Gastroesophageal sphincter (tissue), 3 donors: ENCODE measurements around the gene KRT71.

ENCODE experiments used
- EP300 ChIP-seq: sonication (generic); formaldehyde crosslinking; IDR thresholded peaks from one replicate; pipeline ENCODE4 v1.6.1; 2017; ENCODE audit warnings: antibody characterized with exemption, mild to moderate bottlenecking
- POLR2A ChIP-seq, 2 donors: fragments of 450-650 bp; IDR thresholded peaks; one replicate each; pipeline ENCODE4 v1.6.1; 2017; ENCODE audit warnings: antibody characterized with exemption in 2 of 2, mild to moderate bottlenecking in 2 of 2, moderate library complexity in 1 of 2
- TF ChIP-seq, protein P1 (sequence below), 4 experiments: fragments of 200-600 bp in 2 of 4; fragments of 450-650 bp in 2 of 4; sonication (generic) in 1 of 4; IDR thresholded peaks; one replicate each; pipeline ENCODE4 v1.5.1; 2017 to 2019; ENCODE audit warnings: antibody characterized with exemption in 4 of 4, mild to moderate bottlenecking in 2 of 4, moderate library complexity in 2 of 4

DNA sequence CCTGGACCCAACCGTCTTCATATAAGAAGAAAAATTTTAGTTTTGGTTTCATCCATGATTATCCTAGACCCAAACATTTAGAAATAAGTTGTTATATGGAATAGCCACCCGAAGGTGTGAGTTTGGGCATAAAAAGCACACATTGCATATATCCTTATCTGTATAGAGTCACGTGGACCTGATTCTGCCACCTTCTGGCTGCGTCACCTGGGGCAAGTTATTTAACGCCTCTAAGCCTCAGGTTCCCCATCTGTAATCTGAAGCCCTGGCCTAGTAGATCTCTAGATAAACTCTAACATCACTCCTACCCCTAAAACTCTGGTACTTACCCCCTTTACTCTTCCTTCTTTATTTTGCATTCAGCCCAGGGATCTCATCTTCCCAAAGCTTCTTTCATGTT is 18.5 kb downstream of the KRT71 start:
- TF ChIP-seq, protein P1, sequence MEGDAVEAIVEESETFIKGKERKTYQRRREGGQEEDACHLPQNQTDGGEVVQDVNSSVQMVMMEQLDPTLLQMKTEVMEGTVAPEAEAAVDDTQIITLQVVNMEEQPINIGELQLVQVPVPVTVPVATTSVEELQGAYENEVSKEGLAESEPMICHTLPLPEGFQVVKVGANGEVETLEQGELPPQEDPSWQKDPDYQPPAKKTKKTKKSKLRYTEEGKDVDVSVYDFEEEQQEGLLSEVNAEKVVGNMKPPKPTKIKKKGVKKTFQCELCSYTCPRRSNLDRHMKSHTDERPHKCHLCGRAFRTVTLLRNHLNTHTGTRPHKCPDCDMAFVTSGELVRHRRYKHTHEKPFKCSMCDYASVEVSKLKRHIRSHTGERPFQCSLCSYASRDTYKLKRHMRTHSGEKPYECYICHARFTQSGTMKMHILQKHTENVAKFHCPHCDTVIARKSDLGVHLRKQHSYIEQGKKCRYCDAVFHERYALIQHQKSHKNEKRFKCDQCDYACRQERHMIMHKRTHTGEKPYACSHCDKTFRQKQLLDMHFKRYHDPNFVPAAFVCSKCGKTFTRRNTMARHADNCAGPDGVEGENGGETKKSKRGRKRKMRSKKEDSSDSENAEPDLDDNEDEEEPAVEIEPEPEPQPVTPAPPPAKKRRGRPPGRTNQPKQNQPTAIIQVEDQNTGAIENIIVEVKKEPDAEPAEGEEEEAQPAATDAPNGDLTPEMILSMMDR (IDR thresholded peaks at IDR 0.05), result no peak
- TF ChIP-seq POLR2A (IDR thresholded peaks at IDR 0.05) (no peak), EP300 (no peak)
